HEK293 (cell line): ENCODE data around the gene SCART1.

ENCODE experiments used
- CTCF ChIA-PET: fragments of 350-600 bp; formaldehyde crosslinking; extraction: SDS; loops from one replicate; lab custom pipeline; 2021; ENCODE audit warnings: antibody characterized with exemption; lab: Yijun Ruan, JAX
- POLR2A ChIA-PET: fragments of 300-600 bp; formaldehyde crosslinking; extraction: SDS; loops from one replicate; lab custom pipeline; 2020; ENCODE audit warnings: antibody characterized with exemption, inconsistent platforms; lab: Yijun Ruan, JAX
- H3K27ac ChIP-seq: fragments of 200-500 bp; sonication (Bioruptor generic); 2 replicates; pipeline ENCODE4 v1.5.1; 2014; ENCODE audit warnings: low read depth, low read length, control low read depth, inconsistent platforms; ENCODE audit errors: extremely low read depth
- H3K36me3 ChIP-seq, 2 experiments: fragments of 200-500 bp in 1 of 2; sonication (Bioruptor generic) in 1 of 2; 1 replicate in 1 of 2; 2 replicates in 1 of 2; pipeline ENCODE4 v1.5.1; 2014 to 2017; ENCODE audit warnings: inconsistent platforms in 2 of 2, low read length in 2 of 2; ENCODE audit not compliant: control insufficient read depth in 2 of 2, insufficient read depth in 1 of 2
- H3K4me1 ChIP-seq: fragments of 200-500 bp; sonication (Bioruptor generic); 2 replicates; pipeline ENCODE4 v1.5.1; 2014; ENCODE audit warnings: mild to moderate bottlenecking, low read length, inconsistent platforms; ENCODE audit not compliant: control insufficient read depth, insufficient read depth
- H3K4me3 ChIP-seq: 2 replicates; pipeline ENCODE4 v1.5.1; 2011; ENCODE audit warnings: low read depth, mild to moderate bottlenecking, control low read depth, low read length, moderate library complexity
- H3K9me3 ChIP-seq: fragments of 200-500 bp; sonication (Bioruptor generic); 2 replicates; pipeline ENCODE4 v1.5.1; 2014; ENCODE audit warnings: low read depth, low read length, inconsistent platforms; ENCODE audit not compliant: control insufficient read depth, insufficient read depth
- BCL11B ChIP-seq: fragments of 450-650 bp; formaldehyde crosslinking; IDR thresholded peaks from 2 replicates; pipeline ENCODE4 v1.5.1; 2016; ENCODE audit warnings: low read depth, missing biosample characterization, missing genetic modification characterization
- GLIS2 ChIP-seq: fragments of 450-650 bp; formaldehyde crosslinking; IDR thresholded peaks from 2 replicates; pipeline ENCODE4 v1.5.1; 2016; ENCODE audit warnings: missing biosample characterization, missing genetic modification characterization
- MEIS1 ChIP-seq: sonication (generic); formaldehyde crosslinking; IDR thresholded peaks from 2 replicates; pipeline ENCODE4 v1.8.1; 2022; ENCODE audit warnings: missing genetic modification reagents, mild to moderate bottlenecking, borderline replicate concordance
- RBAK ChIP-seq: fragments of 450-650 bp; formaldehyde crosslinking; IDR thresholded peaks from 2 replicates; pipeline ENCODE4 v1.5.1; 2016; ENCODE audit warnings: missing biosample characterization, missing genetic modification characterization
- SALL2 ChIP-seq: fragments of 450-650 bp; formaldehyde crosslinking; IDR thresholded peaks from 2 replicates; pipeline ENCODE4 v1.5.0; 2017; ENCODE audit warnings: missing biosample characterization, mild to moderate bottlenecking, missing genetic modification characterization, borderline replicate concordance
- ZBTB21 ChIP-seq: fragments of 450-650 bp; formaldehyde crosslinking; IDR thresholded peaks from 2 replicates; pipeline ENCODE4 v1.5.1; 2017; ENCODE audit warnings: missing biosample characterization, missing genetic modification characterization
- ZBTB48 ChIP-seq: fragments of 450-650 bp; formaldehyde crosslinking; IDR thresholded peaks from 2 replicates; pipeline ENCODE4 v1.5.1; 2016; ENCODE audit warnings: missing biosample characterization, missing genetic modification characterization
- ZFP3 ChIP-seq: fragments of 450-650 bp; formaldehyde crosslinking; IDR thresholded peaks from 2 replicates; pipeline ENCODE4 v1.5.1; 2016; ENCODE audit warnings: low read depth, missing biosample characterization, missing genetic modification characterization
- ZNF132 ChIP-seq: fragments of 450-650 bp; formaldehyde crosslinking; IDR thresholded peaks from 2 replicates; pipeline ENCODE4 v1.5.1; 2017; ENCODE audit warnings: missing biosample characterization, missing genetic modification characterization, borderline replicate concordance
- ZNF148 ChIP-seq: fragments of 450-650 bp; formaldehyde crosslinking; IDR thresholded peaks from 2 replicates; pipeline ENCODE4 v1.5.0; 2017; ENCODE audit warnings: missing biosample characterization, missing genetic modification characterization, borderline replicate concordance
- ZNF16 ChIP-seq: fragments of 450-650 bp; formaldehyde crosslinking; IDR thresholded peaks from 2 replicates; pipeline ENCODE4 v1.5.1; 2016; ENCODE audit warnings: low read depth, missing biosample characterization, missing genetic modification characterization
- ZNF248 ChIP-seq: fragments of 450-650 bp; formaldehyde crosslinking; IDR thresholded peaks from 2 replicates; pipeline ENCODE4 v1.5.1; 2017; ENCODE audit warnings: missing biosample characterization, missing genetic modification characterization
- ZNF510 ChIP-seq: fragments of 450-650 bp; formaldehyde crosslinking; IDR thresholded peaks from 2 replicates; pipeline ENCODE4 v1.5.1; 2018; ENCODE audit warnings: mild to moderate bottlenecking, missing genetic modification characterization, missing biosample characterization; ENCODE audit not compliant: insufficient replicate concordance
- ZNF518A ChIP-seq: fragments of 450-650 bp; formaldehyde crosslinking; conservative IDR thresholded peaks from 2 replicates; pipeline ENCODE4 v1.5.1; 2016; ENCODE audit warnings: low read depth, missing biosample characterization, missing genetic modification characterization
- ZNF560 ChIP-seq: fragments of 450-650 bp; formaldehyde crosslinking; IDR thresholded peaks from 2 replicates; pipeline ENCODE4 v1.5.1; 2017; ENCODE audit warnings: missing biosample characterization, missing genetic modification characterization, borderline replicate concordance
- ZNF561 ChIP-seq: fragments of 450-650 bp; IDR thresholded peaks from 2 replicates; pipeline ENCODE4 v1.5.1; 2018; ENCODE audit warnings: missing biosample characterization, missing genetic modification characterization, borderline replicate concordance
- ZNF600 ChIP-seq: fragments of 450-650 bp; formaldehyde crosslinking; IDR thresholded peaks from 2 replicates; pipeline ENCODE4 v1.5.1; 2016; ENCODE audit warnings: missing biosample characterization, missing genetic modification characterization
- ZSCAN16 ChIP-seq: fragments of 450-650 bp; formaldehyde crosslinking; IDR thresholded peaks from 2 replicates; pipeline ENCODE4 v1.5.1; 2016; ENCODE audit warnings: missing biosample characterization, missing genetic modification characterization
- TF ChIP-seq, protein P1 (sequence below): fragments of 450-650 bp; formaldehyde crosslinking; IDR thresholded peaks from 2 replicates; pipeline ENCODE4 v1.5.1; 2017; ENCODE audit warnings: missing biosample characterization, missing genetic modification characterization
- TF ChIP-seq, protein P2 (sequence below): fragments of 450-650 bp; IDR thresholded peaks from 2 replicates; pipeline ENCODE4 v1.5.1; 2018; ENCODE audit warnings: missing biosample characterization, missing genetic modification characterization

SCART1 gene

DNA sequence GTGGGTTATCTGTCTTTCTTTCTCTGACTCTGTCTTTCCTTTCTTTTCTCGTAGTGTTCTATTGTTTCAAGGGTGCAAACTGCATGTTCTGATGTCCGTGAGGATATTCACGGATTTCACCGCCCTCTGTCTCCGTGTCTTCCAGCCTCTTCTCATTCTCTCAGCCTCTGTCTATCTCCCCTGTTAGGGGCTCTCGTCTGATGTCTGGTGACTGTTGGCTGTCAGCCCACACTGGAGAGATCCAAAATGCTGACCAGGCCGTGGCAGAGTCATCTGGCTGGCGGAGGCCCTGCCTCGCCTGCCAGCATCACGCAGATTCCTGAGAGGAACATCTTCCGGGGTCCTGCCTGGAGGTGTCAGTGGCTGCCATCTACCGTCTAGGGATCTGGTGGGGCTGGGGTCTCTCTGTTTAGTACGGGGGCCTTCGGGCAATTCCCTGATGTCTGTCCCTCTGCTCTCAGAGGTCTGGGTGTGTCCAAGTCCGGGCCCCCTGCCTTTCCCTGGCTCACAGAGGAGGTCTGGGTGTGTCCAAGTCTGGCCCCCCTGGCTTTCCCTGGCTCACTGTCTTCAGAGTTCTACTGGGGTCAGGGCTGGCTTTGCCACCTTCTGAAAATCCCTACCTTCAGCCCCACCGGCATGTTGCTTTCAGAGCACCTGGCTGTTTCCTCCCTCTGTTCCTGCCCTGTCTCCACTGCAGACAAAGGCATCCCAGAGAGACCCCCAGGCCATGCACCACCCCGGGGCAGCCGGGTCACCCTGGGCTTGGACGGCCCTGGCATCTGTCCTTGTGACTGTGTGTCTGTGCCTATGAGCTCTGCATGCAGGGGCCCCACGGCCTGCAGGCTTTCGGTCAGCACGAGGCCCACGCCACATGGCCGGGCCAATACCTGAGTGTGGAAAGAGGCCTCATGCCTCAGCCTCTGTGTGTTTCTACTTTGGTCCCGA lies 14.0 kb upstream of the SCART1 start:
- no peak overlapping the region for H3K27ac ChIP-seq
- H3K4me3 ChIP-seq: no peak overlapping the region
- no peaks in the 10 kb centered on the region for H3K4me1 ChIP-seq
- CTCF ChIA-PET: interaction anchor here (0.6 to 2.8 kb wide), 9 partner anchors 15 to 176 kb away, joined by 3 to 19 read pairs (median 3); no protein-coding TSS in a partner anchor
- no peak for TF ChIP-seq BCL11B (tag by site-specific recombination)
- TF ChIP-seq ZNF600 (tag by site-specific recombination): no peak
- TF ChIP-seq ZBTB48 (tag by site-specific recombination): no peak
- TF ChIP-seq, protein P1, sequence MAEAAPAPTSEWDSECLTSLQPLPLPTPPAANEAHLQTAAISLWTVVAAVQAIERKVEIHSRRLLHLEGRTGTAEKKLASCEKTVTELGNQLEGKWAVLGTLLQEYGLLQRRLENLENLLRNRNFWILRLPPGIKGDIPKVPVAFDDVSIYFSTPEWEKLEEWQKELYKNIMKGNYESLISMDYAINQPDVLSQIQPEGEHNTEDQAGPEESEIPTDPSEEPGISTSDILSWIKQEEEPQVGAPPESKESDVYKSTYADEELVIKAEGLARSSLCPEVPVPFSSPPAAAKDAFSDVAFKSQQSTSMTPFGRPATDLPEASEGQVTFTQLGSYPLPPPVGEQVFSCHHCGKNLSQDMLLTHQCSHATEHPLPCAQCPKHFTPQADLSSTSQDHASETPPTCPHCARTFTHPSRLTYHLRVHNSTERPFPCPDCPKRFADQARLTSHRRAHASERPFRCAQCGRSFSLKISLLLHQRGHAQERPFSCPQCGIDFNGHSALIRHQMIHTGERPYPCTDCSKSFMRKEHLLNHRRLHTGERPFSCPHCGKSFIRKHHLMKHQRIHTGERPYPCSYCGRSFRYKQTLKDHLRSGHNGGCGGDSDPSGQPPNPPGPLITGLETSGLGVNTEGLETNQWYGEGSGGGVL (tag by site-specific recombination): no peak
- TF ChIP-seq MEIS1 (CRISPR knock-in tag): no peak
- no peak for TF ChIP-seq ZFP3 (tag by site-specific recombination)
- TF ChIP-seq ZNF132 (tag by site-specific recombination): no peak
- no peak for TF ChIP-seq ZNF16
- no peak for TF ChIP-seq ZNF148
- TF ChIP-seq ZBTB21: no peak
- TF ChIP-seq ZNF248 (tag by site-specific recombination): no peak
- TF ChIP-seq, protein P2, sequence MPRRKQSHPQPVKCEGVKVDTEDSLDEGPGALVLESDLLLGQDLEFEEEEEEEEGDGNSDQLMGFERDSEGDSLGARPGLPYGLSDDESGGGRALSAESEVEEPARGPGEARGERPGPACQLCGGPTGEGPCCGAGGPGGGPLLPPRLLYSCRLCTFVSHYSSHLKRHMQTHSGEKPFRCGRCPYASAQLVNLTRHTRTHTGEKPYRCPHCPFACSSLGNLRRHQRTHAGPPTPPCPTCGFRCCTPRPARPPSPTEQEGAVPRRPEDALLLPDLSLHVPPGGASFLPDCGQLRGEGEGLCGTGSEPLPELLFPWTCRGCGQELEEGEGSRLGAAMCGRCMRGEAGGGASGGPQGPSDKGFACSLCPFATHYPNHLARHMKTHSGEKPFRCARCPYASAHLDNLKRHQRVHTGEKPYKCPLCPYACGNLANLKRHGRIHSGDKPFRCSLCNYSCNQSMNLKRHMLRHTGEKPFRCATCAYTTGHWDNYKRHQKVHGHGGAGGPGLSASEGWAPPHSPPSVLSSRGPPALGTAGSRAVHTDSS (tag by site-specific recombination): no peak
- no peak for TF ChIP-seq GLIS2
- no peak for TF ChIP-seq RBAK (tag by site-specific recombination)
- no peak for TF ChIP-seq SALL2 (tag by site-specific recombination)
- TF ChIP-seq ZNF518A: no peak
- no peak for TF ChIP-seq ZNF510 (tag by site-specific recombination)
- no peak for TF ChIP-seq ZSCAN16 (tag by site-specific recombination)
- no peak for TF ChIP-seq ZNF560 (tag by site-specific recombination)
- TF ChIP-seq ZNF561 (tag by site-specific recombination): no peak
- TF ChIP-seq, all 188 proteins: peak for 0
- Histone ChIP-seq H3K36me3 (peaks cover 0 to 7% of the 10 kb centered on the region in 2 experiments; a peak in 1 of 3 replicates), H3K9me3 (no peaks in the 10 kb centered on the region)
- POLR2A ChIA-PET: no interaction called here
